ENCODE data around the gene IL31. TPM values are rescaled to one million over a fixed set of nuclear protein-coding genes. Genes with fewer than 3 reads are reported as not detected.

The IL31 gene
- total RNA-seq, 1 donor from 2014 or later: not detected

GRCh38 chr12:122142857-122143256 is 31.2 kb downstream of the IL31 start:
- peaks cover 5% of the 10 kb centered on the region for H3K36me3 Mint-ChIP-seq
- no peak for DNase-seq (ENCODE audit: extremely low spot score, unreplicated experiment)
- H3K27ac Mint-ChIP-seq: no peak overlapping the region
- TF ChIP-seq CTCF (conservative IDR thresholded peaks at IDR 0.05): no peak
- H3K27me3 Mint-ChIP-seq: no peaks in the 10 kb centered on the region
- no peaks in the 10 kb centered on the region for H3K4me1 Mint-ChIP-seq (ENCODE audit: unreplicated experiment)
- H3K9me3 Mint-ChIP-seq: no peaks in the 10 kb centered on the region
- H3K4me3 Mint-ChIP-seq: no peak overlapping the region

GRCh38 chr12:122141911-122142725 is 31.9 kb downstream of the IL31 start:
- Mint-ChIP-seq H3K9me3 (no peaks in the 10 kb centered on the region), H3K4me3 (no peak overlapping the region), H3K4me1 (ENCODE audit: unreplicated experiment) (no peaks in the 10 kb centered on the region), H3K27me3 (no peaks in the 10 kb centered on the region), H3K27ac (no peak overlapping the region), H3K36me3 (peaks cover 5% of the 10 kb centered on the region)
- TF ChIP-seq CTCF (conservative IDR thresholded peaks at IDR 0.05): no peak
- DNase-seq (ENCODE audit: extremely low spot score, unreplicated experiment): no peak

GRCh38 chr12:122140467-122141257 is 33.4 kb downstream of the IL31 start:
- H3K4me1 Mint-ChIP-seq (ENCODE audit: unreplicated experiment): no peaks in the 10 kb centered on the region
- no peaks in the 10 kb centered on the region for H3K9me3 Mint-ChIP-seq
- H3K27ac Mint-ChIP-seq: no peak overlapping the region
- no peak for DNase-seq (ENCODE audit: extremely low spot score, unreplicated experiment)
- H3K27me3 Mint-ChIP-seq: no peaks in the 10 kb centered on the region
- H3K36me3 Mint-ChIP-seq: peaks cover 5% of the 10 kb centered on the region
- no peak for TF ChIP-seq CTCF (conservative IDR thresholded peaks at IDR 0.05)
- no peak overlapping the region for H3K4me3 Mint-ChIP-seq

GRCh38 chr12:122139941-122140340 is 34.1 kb downstream of the IL31 start:
- Mint-ChIP-seq H3K9me3 (no peaks in the 10 kb centered on the region), H3K27me3 (no peaks in the 10 kb centered on the region), H3K4me1 (ENCODE audit: unreplicated experiment) (no peaks in the 10 kb centered on the region), H3K27ac (no peak overlapping the region), H3K36me3 (peaks cover 5% of the 10 kb centered on the region), H3K4me3 (no peak overlapping the region)
- no peak for DNase-seq (ENCODE audit: extremely low spot score, unreplicated experiment)
- TF ChIP-seq CTCF (conservative IDR thresholded peaks at IDR 0.05): no peak

- no peaks in the 10 kb centered on the region for H3K27me3 Mint-ChIP-seq
- no peak for DNase-seq (ENCODE audit: extremely low spot score, unreplicated experiment)
- no peaks in the 10 kb centered on the region for H3K4me1 Mint-ChIP-seq (ENCODE audit: unreplicated experiment)
- no peaks in the 10 kb centered on the region for H3K9me3 Mint-ChIP-seq
- no peak overlapping the region for H3K4me3 Mint-ChIP-seq
- peaks cover 5% of the 10 kb centered on the region for H3K36me3 Mint-ChIP-seq
- no peak for TF ChIP-seq CTCF (conservative IDR thresholded peaks at IDR 0.05)
- H3K27ac Mint-ChIP-seq: no peak overlapping the region
Observed at GRCh38 chr12:122139266-122139665, 34.8 kb downstream of the IL31 start.
